ENCODE measurements around the gene DYRK3.

DNA sequence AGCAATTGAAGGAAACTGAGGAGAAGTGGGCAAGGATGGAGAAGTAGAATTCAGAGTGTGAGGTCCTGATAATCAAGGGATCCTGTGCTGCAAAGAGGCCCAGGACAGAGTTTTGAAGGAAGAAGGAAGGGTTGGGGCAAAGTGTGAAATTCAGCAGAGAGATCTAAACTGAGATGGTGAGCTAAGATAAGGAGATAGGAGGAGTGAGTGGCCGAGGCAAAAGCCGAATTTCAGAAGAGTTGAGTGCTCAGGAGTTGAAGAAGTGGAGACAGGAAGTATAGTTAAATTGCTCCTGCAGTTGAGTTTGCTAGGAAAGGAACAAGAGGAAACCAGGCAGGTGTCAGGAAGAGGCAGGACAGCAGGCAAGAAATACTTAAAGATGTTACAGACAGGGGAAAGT is 33.0 kb downstream of the DYRK3 start:
- TF ChIP-seq KLF8 (tag by site-specific recombination; IDR thresholded peaks at IDR 0.05) (no peak), ZNF302 (tag by site-specific recombination; IDR thresholded peaks at IDR 0.05; ENCODE audit: low read depth) (no peak), ZNF830 (tag by site-specific recombination; IDR thresholded peaks at IDR 0.05; ENCODE audit: low read depth) (no peak), ZNF416 (tag by site-specific recombination; IDR thresholded peaks at IDR 0.05) (no peak)
- TF ChIP-seq, protein P1, sequence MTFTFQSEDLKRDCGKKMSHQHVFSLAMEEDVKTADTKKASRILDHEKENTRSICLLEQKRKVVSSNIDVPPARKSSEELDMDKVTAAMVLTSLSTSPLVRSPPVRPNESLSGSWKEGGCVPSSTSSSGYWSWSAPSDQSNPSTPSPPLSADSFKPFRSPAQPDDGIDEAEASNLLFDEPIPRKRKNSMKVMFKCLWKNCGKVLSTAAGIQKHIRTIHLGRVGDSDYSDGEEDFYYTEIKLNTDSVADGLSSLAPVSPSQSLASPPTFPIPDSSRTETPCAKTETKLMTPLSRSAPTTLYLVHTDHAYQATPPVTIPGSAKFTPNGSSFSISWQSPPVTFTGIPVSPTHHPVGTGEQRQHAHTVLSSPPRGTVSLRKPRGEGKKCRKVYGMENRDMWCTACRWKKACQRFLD (tag by site-specific recombination; IDR thresholded peaks at IDR 0.05): no peak
- TF ChIP-seq, protein P2, sequence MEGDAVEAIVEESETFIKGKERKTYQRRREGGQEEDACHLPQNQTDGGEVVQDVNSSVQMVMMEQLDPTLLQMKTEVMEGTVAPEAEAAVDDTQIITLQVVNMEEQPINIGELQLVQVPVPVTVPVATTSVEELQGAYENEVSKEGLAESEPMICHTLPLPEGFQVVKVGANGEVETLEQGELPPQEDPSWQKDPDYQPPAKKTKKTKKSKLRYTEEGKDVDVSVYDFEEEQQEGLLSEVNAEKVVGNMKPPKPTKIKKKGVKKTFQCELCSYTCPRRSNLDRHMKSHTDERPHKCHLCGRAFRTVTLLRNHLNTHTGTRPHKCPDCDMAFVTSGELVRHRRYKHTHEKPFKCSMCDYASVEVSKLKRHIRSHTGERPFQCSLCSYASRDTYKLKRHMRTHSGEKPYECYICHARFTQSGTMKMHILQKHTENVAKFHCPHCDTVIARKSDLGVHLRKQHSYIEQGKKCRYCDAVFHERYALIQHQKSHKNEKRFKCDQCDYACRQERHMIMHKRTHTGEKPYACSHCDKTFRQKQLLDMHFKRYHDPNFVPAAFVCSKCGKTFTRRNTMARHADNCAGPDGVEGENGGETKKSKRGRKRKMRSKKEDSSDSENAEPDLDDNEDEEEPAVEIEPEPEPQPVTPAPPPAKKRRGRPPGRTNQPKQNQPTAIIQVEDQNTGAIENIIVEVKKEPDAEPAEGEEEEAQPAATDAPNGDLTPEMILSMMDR (tag by site-specific recombination; IDR thresholded peaks at IDR 0.05): no peak
- TF ChIP-seq, protein P3, sequence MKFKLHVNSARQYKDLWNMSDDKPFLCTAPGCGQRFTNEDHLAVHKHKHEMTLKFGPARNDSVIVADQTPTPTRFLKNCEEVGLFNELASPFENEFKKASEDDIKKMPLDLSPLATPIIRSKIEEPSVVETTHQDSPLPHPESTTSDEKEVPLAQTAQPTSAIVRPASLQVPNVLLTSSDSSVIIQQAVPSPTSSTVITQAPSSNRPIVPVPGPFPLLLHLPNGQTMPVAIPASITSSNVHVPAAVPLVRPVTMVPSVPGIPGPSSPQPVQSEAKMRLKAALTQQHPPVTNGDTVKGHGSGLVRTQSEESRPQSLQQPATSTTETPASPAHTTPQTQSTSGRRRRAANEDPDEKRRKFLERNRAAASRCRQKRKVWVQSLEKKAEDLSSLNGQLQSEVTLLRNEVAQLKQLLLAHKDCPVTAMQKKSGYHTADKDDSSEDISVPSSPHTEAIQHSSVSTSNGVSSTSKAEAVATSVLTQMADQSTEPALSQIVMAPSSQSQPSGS (tag by site-specific recombination; IDR thresholded peaks at IDR 0.05; ENCODE audit: low read depth): no peak
